Lung (tissue), 12 donors: Measurements from ENCODE around the gene NKIRAS2. TPM values are rescaled to one million over a fixed set of nuclear protein-coding genes. Genes with fewer than 3 reads are reported as not detected.

ENCODE experiments used
- ATAC-seq: fragments of 200-7000 bp; cut with Tn5 transposase; one replicate; pipeline ENCODE4 v1.9.1; 2020; ENCODE audit warnings: moderate number of reproducible peaks; ENCODE audit not compliant: insufficient read depth, low FRiP score
- DNase-seq, 3 donors: peaks; one replicate each; pipeline ENCODE4 v3.0.0-alpha.2; 2013 to 2017
- H3K27ac ChIP-seq, 2 donors: one replicate each; pipeline ENCODE4 v1.5.1; 2013; ENCODE audit warnings: mild to moderate bottlenecking in 2 of 2, moderate library complexity in 2 of 2, control low read depth in 1 of 2, inconsistent platforms in 1 of 2, low read depth in 1 of 2, low read length in 1 of 2
- H3K27me3 ChIP-seq, 3 donors: one replicate each; pipeline ENCODE4 v1.5.1; 2013; ENCODE audit warnings: low read length in 2 of 3; ENCODE audit not compliant: control insufficient read depth in 3 of 3, insufficient read depth in 3 of 3
- H3K36me3 ChIP-seq, 4 donors: one replicate each; pipeline ENCODE4 v1.5.1; 2013; ENCODE audit warnings: low read length in 4 of 4, mild to moderate bottlenecking in 1 of 4, moderate library complexity in 1 of 4; ENCODE audit not compliant: control insufficient read depth in 4 of 4, insufficient read depth in 4 of 4
- H3K4me1 ChIP-seq, 5 donors: one replicate each; pipeline ENCODE4 v1.5.1; 2013; ENCODE audit warnings: low read length in 5 of 5, mild to moderate bottlenecking in 2 of 5, moderate library complexity in 1 of 5; ENCODE audit not compliant: control insufficient read depth in 5 of 5, insufficient read depth in 5 of 5
- H3K4me3 ChIP-seq: one replicate; pipeline ENCODE4 v1.5.1; 2013; ENCODE audit warnings: mild to moderate bottlenecking, control low read depth, moderate library complexity
- H3K9ac ChIP-seq, 2 donors: one replicate each; pipeline ENCODE4 v1.5.1; 2013; ENCODE audit warnings: low read length in 2 of 2, control low read depth in 1 of 2; ENCODE audit not compliant: insufficient read depth in 1 of 2
- H3K9me3 ChIP-seq, 4 donors: one replicate each; pipeline ENCODE4 v1.5.1; 2013; ENCODE audit warnings: low read length in 3 of 4, mild to moderate bottlenecking in 1 of 4, moderate library complexity in 1 of 4; ENCODE audit not compliant: control insufficient read depth in 4 of 4, insufficient read depth in 3 of 4
- CTCF ChIP-seq: IDR thresholded peaks from 2 replicates; pipeline ENCODE4 v1.5.1; 2012; ENCODE audit warnings: mild to moderate bottlenecking; ENCODE audit errors: control extremely low read depth, extremely low read depth
- WGBS, 2 donors: extraction: QIAGEN DNeasy Blood & Tissue Kit; methylation state at CpG; one replicate each; pipeline ENCODE4 v1.1.7; 2013; 5-methylcytosine and 5-hydroxymethylcytosine counted together
- polyA plus RNA-seq, 2 donors: library from polyadenylated mRNA; stranded (reverse); fragments of 200-250 nt; gene quantifications; one replicate each; pipeline ENCODE4 v1.2.1, GENCODE V29; 2013
- total RNA-seq, 2 donors: library from RNA; depleted of rRNA in 1 of 2; stranded (reverse); fragments of >200 nt in 1 of 2; gene quantifications; one replicate each; pipeline ENCODE4 v1.2.1, GENCODE V29; 2014 to 2021
- donor health status: control.
- donor health status: control.
- donor health status: Bipolar disorder and iron deficiency.
- donor health status: healthy.
- donor health status: DM: yes; HTN: yes; CAD: no.

The NKIRAS2 gene
- total and polyA plus RNA-seq, 4 donors, result 29.2 to 44.2 (median 32.3) TPM

GRCh38 chr17:42052346-42052877, 32.5 kb downstream of the NKIRAS2 start:
- peaks cover 0 to 10% (median 5%) of the 10 kb centered on the region in 3 donors for H3K27me3 ChIP-seq
- H3K27ac ChIP-seq, result no peak overlapping the region
- no peaks in the 10 kb centered on the region for H3K36me3 ChIP-seq
- peaks cover 0 to 9% (median 0%) of the 10 kb centered on the region in 5 donors for H3K4me1 ChIP-seq
- no peak overlapping the region for H3K9ac ChIP-seq
- no peak for ATAC-seq
- H3K9me3 ChIP-seq, result peaks cover 0 to 2% (median 0%) of the 10 kb centered on the region in 4 donors
- no peak for DNase-seq
- no peak for TF ChIP-seq CTCF
- WGBS, 2 donors, result 77 to 86% methylated on average over 6 of the region's 6 CpGs
- H3K4me3 ChIP-seq, result no peak overlapping the region

DNA sequence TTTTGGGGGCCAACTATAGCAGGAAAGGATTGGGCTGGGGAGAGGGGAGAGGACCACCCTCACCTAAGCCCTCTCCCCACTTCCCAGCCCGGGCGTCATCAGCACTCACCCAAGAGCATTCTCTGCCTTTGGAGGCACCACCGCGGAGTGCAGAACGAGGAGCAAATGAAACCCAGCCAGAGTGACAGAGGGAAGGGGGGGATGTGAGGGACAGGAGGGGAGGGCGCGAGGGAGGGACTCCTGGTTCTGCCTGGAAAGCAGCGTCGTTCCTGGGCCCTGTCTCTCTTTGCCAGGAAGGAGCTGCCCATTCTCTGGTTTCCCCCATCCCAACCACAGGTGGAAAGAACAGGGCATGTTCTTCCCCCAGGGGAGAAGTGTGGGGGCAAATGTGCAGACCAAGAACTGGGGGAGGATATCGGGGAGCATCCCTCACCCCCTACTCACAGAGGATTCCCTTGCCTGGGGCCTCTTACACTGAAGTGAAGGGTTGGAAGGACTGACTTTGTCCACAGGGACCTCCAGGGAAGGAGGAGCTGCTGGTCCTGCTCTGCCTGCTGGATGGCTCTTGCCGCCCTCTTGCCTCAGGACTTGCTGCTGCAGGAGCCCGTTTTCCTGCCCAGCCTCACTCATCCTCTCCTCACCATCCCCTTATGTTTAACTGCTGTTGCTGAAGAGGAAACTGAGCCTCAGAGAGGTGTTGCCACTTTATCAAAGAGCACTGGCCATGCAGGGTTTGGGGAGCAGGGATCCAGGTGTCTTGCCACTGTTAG, 34.0 kb downstream of the NKIRAS2 start:
- Histone ChIP-seq H3K4me1 (peaks cover 0 to 9% (median 0%) of the 10 kb centered on the region in 5 donors), H3K9me3 (peaks cover 0 to 4% (median 0%) of the 10 kb centered on the region in 4 donors), H3K9ac (no peak overlapping the region), H3K27ac (no peak overlapping the region), H3K4me3 (no peak overlapping the region), H3K36me3 (no peaks in the 10 kb centered on the region), H3K27me3 (peaks cover 0 to 10% (median 5%) of the 10 kb centered on the region in 3 donors)
- ATAC-seq (no peak), DNase-seq (no peak)
- WGBS, 2 donors, result 36 to 47% methylated on average over 11 to 12 of the region's 12 CpGs
- TF ChIP-seq CTCF, result no peak

GRCh38 chr17:42055027-42055426, 35.1 kb downstream of the NKIRAS2 start:
- H3K27me3 ChIP-seq, result peaks cover 0 to 10% (median 5%) of the 10 kb centered on the region in 3 donors
- WGBS, 2 donors, result 37 to 48% methylated on average over 3 of the region's 3 CpGs
- DNase-seq, result no peak

More at GRCh38 chr17:42055027-42055426, 35.1 kb downstream of the NKIRAS2 start:
- Histone ChIP-seq H3K36me3 (no peaks in the 10 kb centered on the region), H3K9me3 (peaks cover 0 to 4% (median 0%) of the 10 kb centered on the region in 4 donors), H3K9ac (no peak overlapping the region), H3K27ac (no peak overlapping the region), H3K4me3 (no peak overlapping the region), H3K4me1 (peaks cover 0 to 3% (median 0%) of the 10 kb centered on the region in 5 donors)
- no peak for ATAC-seq
- no peak for TF ChIP-seq CTCF
